HG02970 (cell line): ENCODE data around the gene TBX21.
"Not testable (repeated sequence)": the region's sequence is repeated elsewhere in the genome, so short reads cannot be mapped to it uniquely, and the experiment has no call there.

Experiments used
- ATAC-seq: cut with Tn5 transposase; IDR thresholded peaks from one replicate; pipeline ENCODE4 v1.9.1; 2021; ENCODE audit warnings: mild to moderate bottlenecking, moderate library complexity, moderate number of reproducible peaks; ENCODE audit not compliant: unreplicated experiment, low FRiP score

The TBX21 gene

DNA sequence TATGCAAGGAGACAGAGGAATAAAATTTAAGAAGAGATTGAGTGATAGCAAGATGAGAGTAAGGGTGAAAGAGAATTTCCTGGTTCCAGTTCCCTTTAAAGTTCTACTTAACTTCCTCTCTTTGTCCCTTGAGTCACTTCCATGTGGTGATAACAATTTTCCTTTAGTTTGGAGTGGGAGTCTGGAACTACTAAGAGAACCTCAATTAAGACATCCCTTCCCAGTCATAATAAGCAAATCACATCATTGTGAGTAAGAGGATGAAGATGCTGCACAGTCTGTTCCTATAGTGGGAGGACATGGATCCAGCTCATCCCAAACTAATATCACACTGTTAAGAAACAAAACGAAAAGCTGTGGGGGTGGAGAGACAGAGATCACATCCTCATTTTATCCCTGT lies 24.4 kb downstream of the TBX21 start:
- ATAC-seq, result no peak

GRCh38 chr17:47760409-47761140 lies 27.5 kb downstream of the TBX21 start:
- ATAC-seq, result no peak

DNA sequence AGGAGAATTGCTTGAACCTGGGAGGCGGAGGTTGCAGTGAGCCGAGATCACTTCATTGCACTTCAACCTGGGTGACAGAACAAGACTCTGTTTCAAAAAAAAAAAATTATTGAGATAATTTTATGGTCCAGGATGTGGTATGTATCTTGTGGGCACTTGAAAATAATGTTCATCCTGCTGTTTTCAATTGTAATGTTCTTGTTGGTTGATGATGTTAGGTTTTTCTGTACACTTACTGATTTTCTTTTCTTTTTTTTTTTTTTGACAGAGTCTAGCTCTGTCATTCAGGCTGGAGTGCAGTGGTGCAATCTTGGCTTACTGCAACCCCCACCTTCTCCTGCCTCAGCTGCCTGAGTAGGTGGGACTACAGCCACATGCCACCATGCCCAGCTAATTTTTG lies 29.7 kb downstream of the TBX21 start:
- ATAC-seq, result no peak

GRCh38 chr17:47763913-47764582 lies 31.0 kb downstream of the TBX21 start:
- ATAC-seq, result no peak

DNA sequence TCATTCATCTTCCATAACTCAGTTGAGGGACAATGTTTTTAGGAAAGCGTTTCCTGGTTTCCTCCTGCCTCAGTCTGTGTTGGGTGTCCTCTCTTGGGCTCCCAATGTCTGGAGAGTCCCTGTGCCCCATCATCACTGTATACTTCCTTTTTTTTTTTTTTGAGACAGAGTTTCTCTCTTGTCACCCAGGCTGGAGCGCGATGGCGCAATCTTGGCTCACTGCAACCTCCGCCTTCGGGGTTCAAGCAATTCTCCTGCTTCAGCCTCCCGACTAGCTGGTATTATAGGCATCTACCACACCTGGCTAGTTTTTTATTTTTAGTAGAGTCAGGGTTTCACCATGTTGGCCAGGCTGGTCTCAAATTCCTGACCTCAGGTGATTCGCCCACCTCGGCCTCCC lies 40.6 kb downstream of the TBX21 start:
- ATAC-seq, result not testable (repeated sequence)

- no peak for ATAC-seq
These were observed 41.3 kb downstream of the TBX21 start for GRCh38 chr17:47774331-47774730.

DNA sequence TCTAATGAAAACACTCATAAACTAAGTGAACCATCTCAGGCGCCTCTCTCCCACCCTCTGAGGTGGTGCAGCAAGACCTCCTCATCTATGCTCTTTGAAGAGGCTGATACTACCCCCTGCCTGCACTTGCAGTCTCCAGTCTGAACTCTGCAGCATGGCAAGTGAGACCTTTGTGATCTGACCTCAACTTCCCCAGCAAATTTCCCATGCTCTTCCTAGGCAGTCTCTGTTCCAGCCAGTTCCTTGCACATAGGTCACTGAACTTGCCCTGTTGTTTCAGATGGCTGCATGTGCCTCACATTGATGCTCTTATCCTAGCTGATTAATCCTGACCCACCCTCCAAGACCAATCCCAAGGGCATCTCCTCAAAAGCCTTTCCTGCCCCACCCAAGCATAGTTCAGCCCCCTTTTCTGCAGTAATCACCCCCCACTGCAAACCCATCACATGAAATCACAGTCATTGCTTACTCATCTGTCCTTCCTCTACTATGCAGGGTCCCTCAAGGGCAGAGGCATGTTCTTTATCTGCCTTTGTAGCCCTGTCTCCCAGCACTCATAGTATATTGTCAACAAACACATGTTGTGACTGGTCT lies 42.0 kb downstream of the TBX21 start:
- ATAC-seq, result no peak

DNA sequence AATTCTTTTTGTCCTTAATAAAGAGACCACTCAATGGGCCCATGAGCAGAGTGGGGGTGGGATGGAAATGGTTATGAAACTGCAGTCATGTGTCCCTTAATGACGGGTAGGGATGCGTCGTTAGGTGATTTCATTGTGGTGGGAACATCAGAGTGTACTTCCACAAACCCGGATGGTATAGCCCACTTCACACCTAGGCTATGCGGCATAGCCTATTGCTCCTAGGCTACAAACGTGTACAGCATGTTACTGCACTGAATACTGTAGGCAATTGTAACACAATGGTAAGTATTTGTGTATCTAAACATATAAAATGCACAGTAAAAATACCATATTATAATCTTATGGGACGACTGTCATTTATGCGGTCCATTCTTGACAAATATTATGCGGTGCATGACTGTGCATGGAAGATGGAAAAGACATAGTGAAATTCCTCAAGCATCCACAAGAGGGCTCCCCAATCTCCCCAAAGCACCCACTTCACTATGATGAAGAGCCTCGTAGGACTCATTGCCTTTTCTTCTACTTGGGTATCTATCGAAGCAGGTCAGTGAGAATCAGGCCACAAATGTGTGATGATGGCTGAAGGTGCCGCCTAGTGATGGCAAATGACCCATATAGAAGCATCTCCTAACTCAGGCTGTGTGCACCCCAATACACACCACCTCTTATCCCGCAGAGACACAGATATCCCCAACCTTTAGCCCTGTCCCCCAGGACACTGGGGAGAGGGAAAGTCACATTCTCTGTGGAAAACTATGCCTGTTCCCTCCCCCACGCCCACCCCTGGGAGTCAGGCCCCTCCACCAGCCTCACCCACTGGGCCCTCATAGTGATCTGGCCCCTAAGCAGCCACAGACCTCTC lies 43.5 kb downstream of the TBX21 start:
- ATAC-seq, result no peak

DNA sequence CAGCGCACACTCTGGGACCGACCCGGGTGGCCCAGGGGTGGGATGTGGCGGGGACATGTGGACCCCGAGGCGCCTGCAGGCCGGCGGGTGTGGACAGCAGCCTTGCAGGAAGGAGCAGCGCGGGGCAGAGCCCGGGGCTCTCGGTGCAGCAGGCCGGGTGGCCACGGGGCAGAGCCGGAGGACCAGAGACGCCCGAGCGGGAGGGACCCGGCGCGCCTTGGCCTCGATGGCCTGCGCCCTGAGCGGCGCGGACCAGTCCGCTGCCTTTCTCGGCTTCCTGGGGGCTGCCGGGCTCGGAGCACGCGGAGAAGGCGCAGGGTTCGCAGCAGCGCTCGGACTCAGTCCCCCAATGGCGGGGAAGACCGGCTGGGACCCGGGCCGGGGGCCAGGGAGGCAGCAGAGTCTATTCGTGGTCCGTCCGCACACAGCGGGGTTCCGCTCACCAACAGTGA lies 45.2 kb downstream of the TBX21 start:
- no peak for ATAC-seq

DNA sequence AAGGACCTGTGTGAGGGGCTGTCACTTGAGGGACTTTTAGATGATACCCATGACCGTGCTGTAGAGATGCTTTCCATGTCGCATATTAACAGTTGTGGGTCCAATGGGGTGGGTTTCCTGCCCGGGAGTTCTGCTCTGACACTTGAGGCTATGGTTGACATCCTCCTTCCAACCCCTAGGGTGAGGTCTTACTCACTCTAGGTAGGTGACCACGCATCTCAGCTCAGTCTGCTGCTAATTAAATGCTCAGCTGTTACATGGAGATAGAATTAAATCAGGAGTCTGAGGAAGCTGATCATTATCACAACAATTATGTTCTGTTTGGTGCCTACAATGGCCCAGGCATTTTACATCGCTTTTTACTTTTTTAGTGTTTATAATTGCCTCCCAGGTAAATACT lies 48.4 kb downstream of the TBX21 start:
- ATAC-seq, result no peak

- ATAC-seq, result no peak
These were observed 52.6 kb downstream of the TBX21 start for GRCh38 chr17:47785538-47786123.

DNA sequence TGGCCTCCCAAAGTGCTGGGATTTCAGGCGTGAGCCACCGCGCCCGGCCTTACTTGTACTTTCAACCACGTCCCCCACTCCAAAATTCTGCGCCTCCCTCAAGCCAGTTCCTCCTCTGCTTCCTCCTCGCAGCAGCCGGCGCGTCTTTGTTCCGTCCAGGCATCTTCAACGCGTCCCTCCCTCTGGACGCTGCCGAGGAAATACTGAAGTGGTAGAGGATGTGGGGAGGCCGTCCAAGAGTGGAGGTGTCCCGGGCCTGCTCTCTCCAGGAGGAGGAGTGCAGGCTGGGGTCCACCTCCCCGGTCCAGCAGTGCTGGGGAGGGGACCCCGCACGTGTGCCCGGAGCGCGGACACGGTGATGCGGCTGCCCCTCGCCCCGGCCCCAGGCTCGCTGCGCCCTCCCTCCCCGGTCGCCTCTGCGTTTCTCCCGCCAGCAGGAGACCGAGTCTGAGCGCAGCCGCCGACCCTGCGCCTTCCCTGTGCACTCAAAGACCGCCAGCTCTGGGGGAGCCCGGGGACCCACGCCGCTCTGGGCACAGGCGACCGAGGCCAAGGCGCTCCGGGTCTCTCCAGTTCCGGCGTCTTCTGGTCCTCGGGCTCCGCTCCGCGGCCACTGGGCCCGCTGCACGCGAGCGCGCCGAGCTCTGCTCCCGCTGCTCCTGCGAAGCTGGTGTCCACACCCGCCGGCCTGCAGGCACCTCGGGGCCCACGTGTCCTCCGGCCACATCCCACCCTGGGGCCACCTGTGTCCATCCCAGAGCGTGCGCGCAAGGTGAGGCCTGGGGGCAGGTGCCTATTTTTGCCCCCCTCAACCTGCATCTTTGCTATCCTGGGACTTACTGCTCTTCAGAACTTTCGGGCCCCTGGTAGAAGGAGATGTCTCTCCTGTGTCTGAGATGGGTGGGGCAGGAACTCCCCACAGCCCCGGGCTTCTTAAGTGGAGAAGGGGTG lies 56.9 kb downstream of the TBX21 start:
- ATAC-seq, result no peak

DNA sequence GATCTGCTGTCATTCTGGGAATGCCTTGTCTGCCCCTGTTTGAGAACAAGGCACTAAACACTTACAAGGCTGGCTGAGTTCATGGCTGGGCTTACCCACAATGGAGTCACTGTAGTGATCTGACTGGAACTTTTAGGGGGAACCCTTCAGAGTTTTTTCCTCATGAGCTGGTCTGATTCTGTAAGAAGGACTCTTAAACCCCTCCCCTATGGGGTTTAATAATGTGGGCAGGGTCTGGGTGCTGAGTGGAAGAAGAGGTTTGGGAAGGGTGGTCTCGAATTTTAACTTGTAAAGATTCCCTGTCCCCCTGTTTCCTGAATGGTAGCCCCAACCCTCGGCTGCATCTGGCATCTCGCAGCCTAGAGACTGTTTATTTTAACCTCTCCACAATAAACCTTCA lies 58.0 kb downstream of the TBX21 start:
- ATAC-seq, result no peak

DNA sequence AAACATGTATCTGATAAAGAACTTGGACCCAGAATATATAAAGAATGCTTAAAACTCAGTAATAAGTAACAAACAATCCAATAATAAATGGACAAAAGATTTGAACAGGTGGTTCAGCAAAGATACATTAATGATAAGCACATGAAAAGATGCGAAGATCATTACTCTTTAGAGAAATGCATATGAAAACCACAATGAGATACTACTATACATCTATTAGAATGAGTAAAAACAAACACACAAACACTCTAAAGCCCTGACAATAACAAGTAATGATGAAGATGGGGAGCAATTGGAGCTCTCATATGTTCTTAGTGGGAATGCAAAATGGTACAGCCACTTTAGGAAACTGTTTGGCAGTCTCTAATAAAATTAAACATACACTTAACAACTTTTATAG lies 59.4 kb downstream of the TBX21 start:
- no peak for ATAC-seq

GRCh38 chr17:47792979-47793378 lies 59.9 kb downstream of the TBX21 start:
- no peak for ATAC-seq
